GM21576 (cell line): ENCODE measurements around the gene ERO1B.

Experiments
- ATAC-seq: cut with Tn5 transposase; IDR thresholded peaks from one replicate; pipeline ENCODE4 v1.9.1; 2021; ENCODE audit warnings: mild to moderate bottlenecking, moderate library complexity; ENCODE audit not compliant: unreplicated experiment

ERO1B gene

DNA sequence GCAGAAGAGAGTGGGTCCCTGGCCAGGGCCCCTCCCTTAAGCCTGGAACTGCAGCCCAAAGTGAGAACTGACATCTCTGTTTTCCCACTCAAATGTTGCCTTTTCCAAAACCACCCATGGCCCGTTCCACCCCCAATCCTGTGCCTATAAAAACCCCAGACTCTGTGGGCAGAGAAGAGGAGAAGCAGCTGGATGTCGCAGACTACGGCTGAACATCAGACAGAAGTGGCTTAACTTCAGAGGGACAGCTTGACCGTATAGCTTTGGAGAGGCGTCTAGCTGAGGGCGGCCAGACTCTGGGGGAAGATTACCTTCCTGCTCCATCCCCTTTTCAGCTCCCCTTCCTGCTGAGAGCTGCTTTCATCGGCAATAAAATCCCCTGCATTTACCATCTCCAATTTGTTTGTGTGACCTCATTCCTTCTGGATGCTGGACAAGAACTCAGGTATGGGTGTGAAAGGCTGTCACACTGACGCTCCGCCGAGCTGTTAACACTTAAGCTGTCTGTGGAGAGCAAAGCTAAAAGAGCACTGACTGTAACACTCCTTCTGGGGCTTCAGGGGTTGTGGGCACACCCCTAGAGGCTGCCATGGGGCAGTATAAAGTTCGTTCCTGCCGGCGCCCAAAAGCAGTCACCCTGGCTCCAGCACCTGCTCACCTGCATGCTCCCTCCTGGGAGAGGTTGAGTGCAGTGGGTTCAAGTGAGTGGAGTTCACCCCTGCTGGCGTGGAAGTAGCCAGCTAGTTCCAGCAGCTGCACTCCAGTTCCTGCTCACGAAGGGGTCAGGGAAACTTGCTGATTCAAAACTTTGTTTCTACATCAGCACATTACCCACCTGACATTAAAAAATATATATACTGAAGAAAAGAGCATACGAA, 19.6 kb upstream of the ERO1B start:
- ATAC-seq, result no peak

DNA sequence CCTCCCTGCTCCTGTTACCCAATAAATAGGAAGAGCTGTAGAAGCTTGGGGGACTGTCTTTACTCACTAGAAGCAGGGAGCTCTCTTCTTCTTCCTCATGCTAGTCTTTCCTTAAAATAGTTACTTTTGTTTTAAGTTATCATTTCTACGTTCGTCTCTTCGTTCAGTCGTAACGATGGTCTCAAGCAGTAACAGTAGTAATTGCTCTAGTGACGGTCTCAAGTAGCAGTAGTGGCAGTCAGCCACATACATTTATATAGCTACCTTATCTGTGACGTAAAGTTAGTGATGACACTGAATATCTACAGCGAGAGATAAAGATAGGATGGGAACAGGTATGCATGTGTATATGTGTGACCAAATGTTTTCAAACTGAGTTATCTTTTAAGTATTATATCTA, 15.4 kb upstream of the ERO1B start:
- ATAC-seq, result no peak

GRCh38 chr1:236292425-236292824, 10.7 kb upstream of the ERO1B start:
- no peak for ATAC-seq

DNA sequence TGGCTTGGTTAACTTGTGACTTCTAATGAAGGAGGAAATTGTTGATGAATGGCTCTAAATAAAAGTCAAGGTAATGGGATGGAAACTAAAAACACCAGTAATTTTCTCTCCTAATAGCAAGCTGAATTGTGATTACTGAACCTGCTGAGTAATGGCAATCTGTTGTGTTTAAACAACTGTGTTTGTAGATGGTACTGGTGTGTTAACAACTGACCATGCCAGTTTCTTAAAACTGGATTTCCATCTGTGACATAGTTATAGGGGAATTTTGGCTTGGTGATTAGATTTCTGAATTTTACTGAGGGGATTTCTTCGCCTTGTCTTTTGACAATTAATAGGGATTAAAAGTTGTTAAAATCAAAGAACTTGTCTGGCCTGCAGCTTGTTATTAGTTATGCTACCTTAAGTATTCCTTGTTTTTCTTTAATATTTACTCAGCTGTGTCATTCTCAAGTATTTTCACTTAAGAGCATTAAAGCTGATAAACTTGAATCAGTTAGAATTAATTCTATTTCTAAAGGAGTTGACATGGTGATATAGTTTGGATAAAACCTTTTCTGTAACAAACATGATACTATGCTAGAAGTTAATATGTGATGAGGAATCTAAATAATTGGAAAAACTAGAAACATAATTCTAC, 7.9 kb upstream of the ERO1B start:
- no peak for ATAC-seq

DNA sequence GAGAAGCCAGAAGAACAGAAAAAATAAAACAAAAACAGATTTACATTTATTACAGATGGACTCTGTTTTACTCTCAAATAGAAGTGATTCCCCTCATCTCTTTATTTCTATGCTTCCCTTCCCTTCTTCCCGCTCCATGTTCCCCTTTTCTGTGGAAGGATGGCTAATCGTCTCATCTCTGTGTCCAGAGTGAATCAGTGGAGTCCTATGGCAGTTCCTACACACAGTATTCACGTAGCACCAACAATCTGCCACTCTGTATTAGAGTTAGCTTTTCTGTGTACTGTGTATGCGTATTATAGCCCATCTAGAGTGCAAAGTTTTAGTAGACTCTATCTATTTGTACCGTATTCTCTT, 6.8 kb upstream of the ERO1B start:
- ATAC-seq, result no peak

DNA sequence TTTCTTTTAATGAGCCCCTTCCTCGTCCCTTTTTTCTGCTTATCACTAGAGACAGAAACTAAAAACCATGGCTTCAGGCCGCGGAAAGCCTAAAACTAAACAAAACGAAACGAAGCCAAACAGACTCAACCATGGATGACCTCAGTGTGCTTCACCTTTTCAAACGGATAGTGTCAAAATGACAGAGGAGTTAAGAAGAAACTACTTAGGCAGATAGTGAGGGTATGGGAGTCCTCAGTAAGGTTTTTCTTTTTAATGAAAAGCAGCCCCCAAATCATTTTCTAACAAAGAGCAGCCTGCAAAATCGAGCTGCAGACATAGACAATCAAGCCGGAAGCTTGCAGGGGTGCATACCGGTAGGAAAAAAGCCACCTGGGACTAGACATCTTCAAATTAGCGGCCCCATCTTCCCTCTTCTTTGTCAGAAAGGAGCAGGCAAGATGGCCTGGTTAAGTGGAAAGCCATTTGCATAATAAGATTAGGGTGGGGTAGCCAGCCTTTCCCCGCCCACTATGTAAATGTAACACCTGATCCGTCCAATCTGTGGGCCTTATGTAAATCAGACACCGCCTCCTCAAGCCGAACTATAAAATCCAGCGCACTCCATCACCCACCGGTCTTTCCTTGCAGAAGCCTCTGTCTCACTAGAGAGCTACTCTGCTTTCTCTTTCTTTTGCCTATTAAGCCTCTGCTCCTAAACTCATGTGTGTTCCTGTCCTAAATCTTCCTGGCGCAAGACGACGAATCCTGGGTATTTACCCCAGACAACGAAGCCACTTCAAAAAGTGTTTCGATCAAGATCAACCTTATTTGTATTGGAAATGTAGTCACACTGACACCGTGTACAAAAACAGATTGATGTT, 6.2 kb upstream of the ERO1B start:
- ATAC-seq, result no peak

DNA sequence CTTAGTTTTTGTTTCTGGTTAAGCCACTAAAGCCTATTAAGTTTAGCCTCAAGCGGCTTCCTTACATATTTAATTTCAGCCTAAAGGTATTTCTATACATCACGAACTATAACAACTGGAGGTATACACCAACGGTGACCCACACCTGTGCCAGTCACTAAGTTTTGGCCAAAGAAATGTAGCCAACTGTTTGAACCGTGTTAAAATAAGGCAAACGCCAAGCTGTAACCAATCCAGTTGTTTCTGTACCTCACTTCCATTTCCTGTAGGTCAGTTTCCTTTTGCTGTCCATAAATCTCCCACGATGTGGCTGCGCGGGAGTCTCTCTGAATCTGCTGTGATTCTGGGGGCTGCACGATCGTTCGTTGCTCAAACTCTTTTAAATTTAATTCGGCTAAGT, 5.6 kb upstream of the ERO1B start:
- ATAC-seq, result no peak

GRCh38 chr1:236284291-236284721, 2.5 kb upstream of the ERO1B start:
- peak; percentile 44 for ATAC-seq

GRCh38 chr1:236282719-236283118, 961 bp upstream of the ERO1B start:
- no peak for ATAC-seq

DNA sequence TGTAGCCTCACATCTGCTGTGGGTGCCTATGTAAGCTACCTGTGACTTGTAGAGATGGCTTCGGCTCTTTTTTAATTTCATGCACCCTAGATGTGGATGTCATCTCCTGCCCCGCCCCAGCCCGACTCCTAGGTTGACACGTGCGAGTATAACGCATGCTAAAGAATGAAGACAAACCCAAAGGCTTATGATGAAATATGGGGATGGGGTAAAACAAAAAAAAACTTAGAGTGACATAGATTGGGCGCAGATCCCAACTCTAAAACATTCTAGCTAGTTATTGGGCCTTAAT, 613 bp upstream of the ERO1B start:
- peak; percentile 8 for ATAC-seq

GRCh38 chr1:236281198-236281653, 532 bp downstream of the ERO1B start:
- ATAC-seq, result peak; percentile 15

GRCh38 chr1:236280438-236281197, 1.1 kb downstream of the ERO1B start:
- no peak for ATAC-seq

DNA sequence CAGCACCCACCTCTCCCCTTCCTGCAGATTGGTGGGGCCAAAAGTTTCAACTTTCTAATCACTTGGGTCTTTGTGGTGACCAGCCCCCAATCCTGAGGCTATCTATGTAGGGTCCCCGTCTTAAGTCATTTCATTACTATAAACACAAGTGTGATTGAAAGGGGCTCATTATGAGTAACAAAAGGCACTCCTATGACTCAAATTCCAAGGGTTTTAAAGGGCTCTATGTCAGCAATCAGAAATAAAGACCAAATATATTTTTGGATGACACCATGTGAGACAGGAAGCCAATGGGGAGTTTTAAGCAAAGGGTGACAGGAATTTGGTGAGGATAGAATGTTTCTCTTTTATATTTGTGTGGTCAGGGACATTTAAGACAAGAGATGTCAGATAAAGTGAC, 6.2 kb downstream of the ERO1B start:
- no peak for ATAC-seq

DNA sequence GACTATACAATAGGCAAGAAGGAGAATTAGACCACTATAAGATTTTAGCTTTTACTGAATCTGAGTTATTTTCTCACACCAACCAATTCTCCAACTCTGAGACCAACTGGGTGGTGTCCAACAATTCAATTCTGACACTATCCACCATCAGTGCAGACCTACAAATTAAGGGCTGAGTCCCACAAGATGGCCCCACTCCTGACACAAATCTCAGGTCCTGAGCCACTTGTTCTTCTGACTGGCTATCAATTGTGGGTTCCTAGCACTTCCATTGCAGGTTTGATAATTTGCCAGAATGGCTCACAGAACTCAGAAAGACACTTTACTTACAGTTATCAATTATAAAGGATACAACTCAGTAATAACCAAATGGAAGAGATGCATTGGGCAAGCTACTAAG, 6.7 kb downstream of the ERO1B start:
- no peak for ATAC-seq

DNA sequence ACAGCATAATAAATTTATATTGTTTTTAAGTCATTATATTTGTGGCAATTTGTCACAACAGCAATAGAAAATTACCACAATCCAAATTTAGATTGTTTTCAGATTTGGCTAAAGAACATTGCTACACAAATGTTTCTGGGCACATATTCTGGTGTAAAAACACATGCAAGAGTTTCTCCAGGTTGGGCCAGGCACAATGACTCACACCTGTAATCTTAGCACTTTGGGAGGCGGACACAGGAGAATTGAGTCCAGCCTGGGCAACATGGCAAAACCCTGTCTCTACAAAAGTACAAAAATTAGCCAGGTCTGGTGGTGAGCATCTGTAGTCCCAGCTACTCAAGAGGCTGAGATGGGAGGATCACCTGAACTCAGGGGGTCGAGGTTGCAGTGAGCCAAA, 8.4 kb downstream of the ERO1B start:
- ATAC-seq, result no peak

DNA sequence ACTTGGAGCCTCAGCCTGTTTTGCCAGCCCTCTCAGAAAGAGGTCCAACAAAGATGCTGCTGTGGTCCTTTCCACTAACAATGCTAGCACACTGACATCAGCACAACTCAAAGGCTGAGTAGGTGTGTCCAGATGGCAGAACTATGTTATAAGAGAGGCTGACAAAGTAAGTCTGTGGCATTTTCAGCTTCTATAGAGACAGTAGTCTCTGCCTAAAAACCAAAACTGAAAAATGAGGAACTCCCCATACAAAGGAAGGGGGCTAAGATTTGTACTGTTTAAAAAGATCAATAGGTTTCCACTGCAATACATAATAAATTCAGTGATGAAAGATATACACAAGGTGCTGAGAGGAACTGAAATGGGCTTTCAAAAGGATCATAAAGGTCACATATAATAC, 12.3 kb downstream of the ERO1B start:
- ATAC-seq, result no peak

- ATAC-seq, result no peak
Measured at GRCh38 chr1:236261898-236262297, 19.9 kb downstream of the ERO1B start.

DNA sequence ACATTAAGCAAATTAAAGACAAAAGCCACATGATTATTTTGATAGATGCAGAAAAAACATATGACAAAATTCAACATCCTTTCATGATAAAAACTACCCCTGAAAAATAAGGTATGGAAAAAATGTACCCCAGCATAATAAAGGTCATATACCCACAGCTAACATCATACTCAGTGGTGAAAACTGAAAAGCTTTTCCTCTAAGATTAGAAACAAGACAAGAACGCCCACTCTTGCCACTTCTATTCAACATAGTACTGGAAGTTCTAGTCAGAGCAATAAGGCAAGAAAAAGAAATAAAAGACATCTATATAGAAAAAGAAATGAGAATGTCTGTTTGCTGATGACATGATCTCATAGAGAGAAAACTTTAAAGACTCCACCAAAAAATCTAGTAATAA, 20.7 kb downstream of the ERO1B start:
- no peak for ATAC-seq

DNA sequence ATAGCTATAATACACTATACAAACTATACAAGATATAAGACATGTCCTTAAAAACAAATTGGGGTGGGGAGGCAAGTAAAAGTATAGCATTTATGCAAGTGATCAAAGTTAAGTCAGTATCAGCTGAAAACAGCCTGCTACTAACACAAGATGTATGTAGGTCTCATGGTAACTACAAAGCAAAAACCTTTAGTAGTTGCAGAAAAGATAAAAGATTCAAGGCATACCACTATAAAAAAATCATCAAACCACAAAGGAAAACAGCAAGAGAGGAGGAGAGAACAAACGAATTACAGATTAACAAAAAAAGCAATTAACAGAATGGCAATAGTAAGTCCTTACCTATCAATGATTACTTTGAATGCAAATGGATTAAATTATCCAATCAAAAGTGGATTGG, 22.7 kb downstream of the ERO1B start:
- ATAC-seq, result no peak

GRCh38 chr1:236258114-236258622, 23.6 kb downstream of the ERO1B start:
- ATAC-seq, result no peak

DNA sequence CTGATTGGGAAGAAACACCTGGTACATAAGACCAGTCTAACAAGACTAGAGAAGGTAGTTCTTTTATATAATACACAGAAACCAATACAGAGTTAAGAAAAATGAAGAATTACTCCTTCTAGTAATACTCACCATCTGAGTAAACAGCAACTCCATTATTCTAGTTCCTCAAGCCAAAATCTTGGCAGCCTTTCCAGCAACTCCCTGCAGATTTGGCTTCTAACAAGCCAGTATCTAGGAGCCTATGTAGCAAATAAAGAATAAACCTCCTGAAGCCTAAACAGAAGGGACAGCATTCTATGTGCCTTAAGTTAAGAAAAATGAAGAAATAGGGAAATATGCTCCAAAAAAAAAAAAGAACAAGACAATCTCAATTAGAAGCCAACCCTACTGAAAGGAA, 24.5 kb downstream of the ERO1B start:
- ATAC-seq, result no peak
